LNCAP (cell line): ENCODE results near the gene MTTP.

Experiments used
- CTCF ChIP-seq: fragments of 450-650 bp; IDR thresholded peaks from 2 replicates; pipeline ENCODE4 v1.5.1; 2017; ENCODE audit warnings: mild to moderate bottlenecking

The MTTP gene

GRCh38 chr4:99594818-99595217, 20.2 kb downstream of the MTTP start:
- TF ChIP-seq CTCF = no peak

GRCh38 chr4:99606716-99607115, 32.1 kb downstream of the MTTP start:
- no peak for TF ChIP-seq CTCF

- TF ChIP-seq CTCF = no peak
These were observed 33.8 kb downstream of the MTTP start for GRCh38 chr4:99608417-99608816.

- TF ChIP-seq CTCF = no peak
These were observed 36.1 kb downstream of the MTTP start for GRCh38 chr4:99610605-99611175.

GRCh38 chr4:99612281-99612680, 37.7 kb downstream of the MTTP start:
- TF ChIP-seq CTCF = no peak

- no peak for TF ChIP-seq CTCF
These were observed 38.1 kb downstream of the MTTP start for GRCh38 chr4:99612704-99613103.

- TF ChIP-seq CTCF = no peak
These were observed 39.9 kb downstream of the MTTP start for GRCh38 chr4:99614491-99614890.
